B cell (primary cell): ENCODE measurements around the gene RASSF8. TPM values are rescaled to one million over a fixed set of nuclear protein-coding genes. Genes with fewer than 3 reads are reported as not detected.

Experiments
- ATAC-seq: fragments of 200-7000 bp; cut with Tn5 transposase; one replicate; pipeline ENCODE4 v1.10.0; 2021; ENCODE audit warnings: low read depth, mild to moderate bottlenecking, moderate number of reproducible peaks, moderate library complexity
- CTCF ChIA-PET: fragments of 350-600 bp; sonication (Branson Sonifier 250); formaldehyde crosslinking; loops from one replicate; lab custom pipeline; 2021; ENCODE audit warnings: antibody characterized with exemption, inconsistent platforms; lab: Charles Lee
- POLR2A ChIA-PET: fragments of 350-600 bp; sonication (Branson Sonifier 250); formaldehyde crosslinking; loops from one replicate; lab custom pipeline; 2021; ENCODE audit warnings: antibody characterized with exemption; lab: Charles Lee
- DNase-seq: peaks from one replicate; pipeline ENCODE4 v3.0.0; 2013
- H2AFZ ChIP-seq: 2 replicates; pipeline ENCODE4 v1.6.1; 2012; ENCODE audit warnings: mild to moderate bottlenecking, low read depth, low read length; ENCODE audit not compliant: insufficient read depth, poor library complexity, severe bottlenecking
- H3K27ac ChIP-seq, 2 donors: 1 replicate in 1 of 2; 2 replicates in 1 of 2; pipeline ENCODE4 v1.5.1; 2012 to 2013; ENCODE audit warnings: low read length in 2 of 2, mild to moderate bottlenecking in 2 of 2, moderate library complexity in 1 of 2
- H3K27me3 ChIP-seq, 4 experiments: fragments of 200-600 bp in 1 of 4; sonication (generic) in 1 of 4; replicated peaks in 1 of 4; 1 replicate in 2 of 4; 2 replicates in 2 of 4; pipeline versions ENCODE4 v1.6.1 to v1.7.0; 2013 to 2016; ENCODE audit warnings: low read length in 3 of 4, mild to moderate bottlenecking in 2 of 4, mixed read lengths in 1 of 4, moderate library complexity in 1 of 4; ENCODE audit not compliant: insufficient read depth in 4 of 4, control insufficient read depth in 3 of 4; ENCODE audit errors: control extremely low read depth in 1 of 4
- H3K36me3 ChIP-seq, 2 experiments: replicated peaks in 1 of 2; 1 replicate in 1 of 2; 2 replicates in 1 of 2; pipeline versions ENCODE4 v1.6.1 to v1.7.1; 2013; ENCODE audit warnings: low read length in 1 of 2; ENCODE audit not compliant: insufficient read depth in 2 of 2, control insufficient read depth in 1 of 2; ENCODE audit errors: control extremely low read depth in 1 of 2, extremely low read depth in 1 of 2
- H3K4me1 ChIP-seq, 2 donors: fragments of 200-600 bp in 1 of 2; sonication (generic) in 1 of 2; 1 replicate in 1 of 2; 2 replicates in 1 of 2; pipeline versions ENCODE4 v1.5.1 to v1.6.1; 2013 to 2017; ENCODE audit warnings: low read length in 2 of 2; ENCODE audit not compliant: control insufficient read depth in 2 of 2, insufficient read depth in 2 of 2
- H3K4me2 ChIP-seq: replicated peaks from 2 replicates; pipeline ENCODE3; 2012; ENCODE audit warnings: mild to moderate bottlenecking, low read depth, low read length; ENCODE audit not compliant: poor library complexity, severe bottlenecking
- H3K4me3 ChIP-seq, 5 experiments: fragments of 200-600 bp in 1 of 5; sonication (generic) in 1 of 5; 1 replicate in 3 of 5; 2 replicates in 2 of 5; pipeline versions ENCODE4 v1.5.1 to v1.7.0; 2011 to 2016; ENCODE audit warnings: low read length in 4 of 5, mild to moderate bottlenecking in 4 of 5, low read depth in 2 of 5, control low read depth in 1 of 5, moderate library complexity in 1 of 5; ENCODE audit not compliant: insufficient read depth in 1 of 5; ENCODE audit errors: control extremely low read depth in 1 of 5, extremely low read depth in 1 of 5
- H3K79me2 ChIP-seq: fragments of 200-600 bp; sonication (generic); one replicate; pipeline ENCODE4 v1.6.0; 2016; ENCODE audit warnings: low read length; ENCODE audit not compliant: control insufficient read depth, insufficient read depth
- H3K9ac ChIP-seq: fragments of 200-600 bp; sonication (generic); 2 replicates; pipeline ENCODE4 v1.6.1; 2017; ENCODE audit warnings: mild to moderate bottlenecking, low read length, moderate library complexity
- H3K9me3 ChIP-seq, 3 donors: one replicate each; pipeline versions ENCODE4 v1.6.1 to v1.7.1; 2013; ENCODE audit warnings: low read length in 2 of 3; ENCODE audit not compliant: control insufficient read depth in 2 of 3, insufficient read depth in 1 of 3; ENCODE audit errors: control extremely low read depth in 1 of 3
- H4K20me1 ChIP-seq: 2 replicates; pipeline ENCODE4 v1.6.0; 2012; ENCODE audit warnings: mild to moderate bottlenecking, low read length; ENCODE audit not compliant: insufficient read depth, control insufficient read depth, poor library complexity, severe bottlenecking
- H3K27ac Mint-ChIP-seq: one replicate; pipeline ENCODE4 v1.8.0; 2021; ENCODE audit warnings: mixed read lengths
- H3K27me3 Mint-ChIP-seq: one replicate; pipeline ENCODE4 v1.8.0; 2021; ENCODE audit warnings: mixed read lengths
- H3K4me1 Mint-ChIP-seq: one replicate; pipeline ENCODE4 v1.8.0; 2021; ENCODE audit warnings: mixed read lengths
- H3K4me3 Mint-ChIP-seq: one replicate; pipeline ENCODE4 v1.8.0; 2021; ENCODE audit warnings: mixed read lengths
- H3K9me3 Mint-ChIP-seq: one replicate; pipeline ENCODE4 v1.8.0; 2022; ENCODE audit warnings: mixed read lengths; ENCODE audit not compliant: insufficient read depth
- CTCF ChIP-seq: fragments of 200-600 bp; IDR thresholded peaks from one replicate; pipeline ENCODE4 v1.8.0; 2022; ENCODE audit warnings: antibody characterized with exemption, mild to moderate bottlenecking
- EZH2 ChIP-seq: IDR thresholded peaks from 2 replicates; pipeline ENCODE4 v1.6.1; 2012; ENCODE audit warnings: borderline replicate concordance, low read depth, mild to moderate bottlenecking, moderate library complexity, low read length; ENCODE audit not compliant: insufficient read depth, poor library complexity, severe bottlenecking
- WGBS: methylation state at CpG from one replicate; pipeline ENCODE4 v1.1.5; 2013; ENCODE audit warnings: missing lambda C conversion rate; ENCODE audit not compliant: insufficient coverage; 5-methylcytosine and 5-hydroxymethylcytosine counted together
- intact Hi-C: fragments of 100-400 bp; cut with micrococcal nuclease; formaldehyde crosslinking; loops from one replicate; pipeline ENCODE4 v1.10.0; 2022
- polyA plus RNA-seq: library from polyadenylated mRNA; depleted of rRNA; stranded (reverse); fragments of >200 nt; gene quantifications from 2 replicates; pipeline ENCODE4 v1.2.3, GENCODE V29; 2012
- total RNA-seq, 2 donors: library from RNA; stranded (reverse); fragments of 120-200 nt in 1 of 2; gene quantifications; 1 replicate in 1 of 2; 2 replicates in 1 of 2; pipeline versions ENCODE4 v1.2.3 to v1.2.4, GENCODE V29; 2013 to 2022

The RASSF8 gene
- total and polyA plus RNA-seq, 2 donors (not counting 1 experiment from before 2014, with no cell fraction given), result 0.01 to 0.49 TPM

GRCh38 chr12:26125400-26126339, 167.2 kb downstream of the RASSF8 start:
- no peaks in the 10 kb centered on the region for H3K9me3 Mint-ChIP-seq
- Histone ChIP-seq H3K9ac (peak overlapping the region; percentile 85), H3K27ac (peak overlapping the region; percentile 67 to 87), H4K20me1 (no peaks in the 10 kb centered on the region), H3K4me3 (peak overlapping the region; percentile 45 to 87 (median 74)), H3K4me2 (peak overlapping the region; percentile 94), H2AFZ (peak overlapping the region; percentile 87), H3K79me2 (peaks cover 5% of the 10 kb centered on the region), H3K4me1 (peaks cover 46 to 49% of the 10 kb centered on the region in 2 donors), H3K9me3 (peaks cover 0 to 3% (median 0%) of the 10 kb centered on the region in 3 donors), H3K36me3 (no peaks in the 10 kb centered on the region), H3K27me3 (peaks cover 0 to 14% (median 0%) of the 10 kb centered on the region in 4 experiments)
- peak overlapping the region; percentile 99 for H3K4me3 Mint-ChIP-seq
- CTCF ChIA-PET, result interaction anchor here (1.4 to 5.8 kb wide), 4 partner anchors 9 to 278 kb away, joined by 3 to 72 read pairs (median 8); no protein-coding TSS in a partner anchor
- DNase-seq (peak; percentile 85), ATAC-seq (peak; percentile 36)
- POLR2A ChIA-PET, result interaction anchor here (0.6 to 5.5 kb wide), 6 partner anchors 8 to 1074 kb away, joined by 3 to 117 read pairs (median 4); partner anchors contain the start of gene SSPN
- no peak for TF ChIP-seq EZH2
- TF ChIP-seq CTCF, result no peak
- peaks cover 61% of the 10 kb centered on the region for H3K4me1 Mint-ChIP-seq
- H3K27me3 Mint-ChIP-seq, result peaks cover 4% of the 10 kb centered on the region
- peak overlapping the region; percentile 98 for H3K27ac Mint-ChIP-seq
- intact Hi-C loops, result loop anchor here (1.0 kb wide), 3 partner anchors 11 to 346 kb away; no protein-coding TSS in a partner anchor
- under 1% methylated on average over 59 of the region's 66 CpGs for WGBS
